Left ventricle myocardium inferior (tissue), 1 donor: ENCODE data around the gene CREB5. TPM values are rescaled to one million over a fixed set of nuclear protein-coding genes. Genes with fewer than 3 reads are reported as not detected.

Experiments
- DNase-seq: peaks from one replicate; pipeline ENCODE4 v3.0.0-alpha.2; 2020
- H3K27ac ChIP-seq: fragments of 200-600 bp; replicated peaks from 2 replicates; pipeline ENCODE4 v1.8.0; 2021
- H3K27me3 ChIP-seq: fragments of 200-600 bp; 2 replicates; pipeline ENCODE4 v1.8.0; 2021; ENCODE audit warnings: low read depth
- H3K36me3 ChIP-seq: fragments of 200-600 bp; 2 replicates; pipeline ENCODE4 v1.8.0; 2021
- H3K4me1 ChIP-seq: fragments of 200-600 bp; 2 replicates; pipeline ENCODE4 v1.8.0; 2021
- H3K4me3 ChIP-seq: fragments of 200-600 bp; 2 replicates; pipeline ENCODE4 v1.8.0; 2021; ENCODE audit warnings: mild to moderate bottlenecking, moderate library complexity
- H3K9me3 ChIP-seq: fragments of 200-600 bp; replicated peaks from 2 replicates; pipeline ENCODE4 v1.8.0; 2021
- CTCF ChIP-seq: fragments of 200-600 bp; IDR thresholded peaks from 2 replicates; pipeline ENCODE4 v1.8.0; 2021; ENCODE audit warnings: antibody characterized with exemption, mild to moderate bottlenecking, borderline replicate concordance
- intact Hi-C: fragments of 100-400 bp; cut with micrococcal nuclease; formaldehyde crosslinking; loops from one replicate; pipeline ENCODE4 v1.11.0; 2022
- total RNA-seq: library from RNA; stranded (reverse); fragmentation: NEBNext Ultra II Directional; extraction: Animal tissue kit (Norgen Biotek cat#: 25700); gene quantifications from one replicate; pipeline ENCODE4 v1.2.1, GENCODE V29; 2021
- donor health status: DM: no; HTN: yes; CAD: no; lungs with severe emphysema.

Gene CREB5
- total RNA-seq, 1 donor from 2014 or later: 9.8 TPM

GRCh38 chr7:28799619-28800018 is 387.3 kb downstream of the CREB5 start:
- Histone ChIP-seq H3K27ac (no peak overlapping the region), H3K4me3 (no peak overlapping the region), H3K27me3 (no peaks in the 10 kb centered on the region), H3K9me3 (no peaks in the 10 kb centered on the region), H3K4me1 (no peaks in the 10 kb centered on the region), H3K36me3 (peaks cover 5% of the 10 kb centered on the region)
- no peak for TF ChIP-seq CTCF
- no peak for DNase-seq
- intact Hi-C loops: no loop called here

DNA sequence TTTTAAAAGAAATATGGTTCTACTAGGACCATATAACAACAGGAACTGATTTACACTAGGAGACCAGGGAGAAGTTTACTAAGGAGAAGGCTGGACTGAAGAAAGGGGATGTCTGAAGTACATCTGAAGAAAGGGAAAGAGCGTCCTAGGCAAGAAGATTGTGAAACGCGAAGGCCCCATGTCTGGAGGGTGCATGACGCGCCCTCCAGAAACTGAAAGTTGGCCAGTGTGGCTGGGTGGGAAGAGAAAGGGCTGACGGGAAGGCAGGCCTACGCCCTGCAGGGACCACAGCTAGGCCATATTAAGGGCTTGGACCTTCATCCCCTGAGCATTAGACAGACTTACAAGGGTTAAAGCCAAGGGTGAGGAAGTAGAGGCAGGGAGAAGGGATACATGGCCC is 387.8 kb downstream of the CREB5 start:
- Histone ChIP-seq H3K27me3 (no peaks in the 10 kb centered on the region), H3K4me3 (no peak overlapping the region), H3K36me3 (peaks cover 9% of the 10 kb centered on the region), H3K27ac (no peak overlapping the region), H3K9me3 (no peaks in the 10 kb centered on the region), H3K4me1 (no peaks in the 10 kb centered on the region)
- TF ChIP-seq CTCF: no peak
- peak; percentile 26 for DNase-seq
- intact Hi-C loops: no loop called here

DNA sequence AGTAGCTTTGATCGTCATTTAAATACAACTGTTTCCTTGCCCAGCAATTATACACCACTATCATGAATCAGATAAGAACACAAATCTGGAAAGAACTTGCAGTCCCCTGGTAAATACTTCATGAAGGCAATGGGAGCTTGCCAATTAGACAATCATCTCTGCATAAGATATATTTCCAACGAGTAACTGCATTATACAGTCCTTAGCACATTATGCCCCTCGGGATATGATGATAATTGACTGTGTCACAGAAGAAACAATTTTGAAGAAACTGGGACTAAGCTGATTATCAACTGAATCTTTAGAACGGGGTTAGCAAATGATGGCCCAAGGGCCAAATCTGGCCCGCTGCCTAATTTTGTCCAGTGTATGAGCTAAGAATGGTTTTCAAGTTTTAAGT is 390.1 kb downstream of the CREB5 start:
- intact Hi-C loops: no loop called here
- H3K36me3 ChIP-seq: peaks cover 15% of the 10 kb centered on the region
- H3K27me3 ChIP-seq: no peaks in the 10 kb centered on the region

GRCh38 chr7:28804157-28804556 is 391.8 kb downstream of the CREB5 start:
- no peak for DNase-seq
- Histone ChIP-seq H3K4me1 (no peaks in the 10 kb centered on the region), H3K27ac (no peak overlapping the region), H3K9me3 (no peaks in the 10 kb centered on the region), H3K4me3 (no peak overlapping the region), H3K36me3 (peaks cover 18% of the 10 kb centered on the region), H3K27me3 (no peaks in the 10 kb centered on the region)
- intact Hi-C loops: no loop called here
- no peak for TF ChIP-seq CTCF

More for the DNA sequence above, 390.1 kb downstream of the CREB5 start:
- no peaks in the 10 kb centered on the region for H3K4me1 ChIP-seq
- TF ChIP-seq CTCF: no peak
- H3K4me3 ChIP-seq: no peak overlapping the region
- DNase-seq: no peak
- H3K9me3 ChIP-seq: no peaks in the 10 kb centered on the region
- no peak overlapping the region for H3K27ac ChIP-seq

- H3K27me3 ChIP-seq: no peaks in the 10 kb centered on the region
- intact Hi-C loops: no loop called here
- no peaks in the 10 kb centered on the region for H3K4me1 ChIP-seq
- no peak for TF ChIP-seq CTCF
- no peak overlapping the region for H3K27ac ChIP-seq
- peaks cover 23% of the 10 kb centered on the region for H3K36me3 ChIP-seq
- H3K9me3 ChIP-seq: no peaks in the 10 kb centered on the region
- no peak overlapping the region for H3K4me3 ChIP-seq
- no peak for DNase-seq
Measured at GRCh38 chr7:28804990-28805389, 392.7 kb downstream of the CREB5 start.

- intact Hi-C loops: no loop called here
Measured at GRCh38 chr7:28806841-28807240, 394.5 kb downstream of the CREB5 start.

More at GRCh38 chr7:28806841-28807240, 394.5 kb downstream of the CREB5 start:
- H3K4me3 ChIP-seq: no peak overlapping the region
- H3K4me1 ChIP-seq: peaks cover 2% of the 10 kb centered on the region
- H3K27me3 ChIP-seq: no peaks in the 10 kb centered on the region
- peaks cover 23% of the 10 kb centered on the region for H3K36me3 ChIP-seq
- no peak for TF ChIP-seq CTCF
- no peak overlapping the region for H3K27ac ChIP-seq
- H3K9me3 ChIP-seq: no peaks in the 10 kb centered on the region
- no peak for DNase-seq
